ENCODE measurements around the gene WFDC13. TPM values are rescaled to one million over a fixed set of nuclear protein-coding genes. Genes with fewer than 3 reads are reported as not detected.

Gene WFDC13
- total RNA-seq, 1 experiment from 2014 or later = not detected

Other genes starting within 250 kb of the WFDC13 start
- 0.78 TPM in 1 of 2 replicates, not detected in the other for gene WFDC2, start 232.3 kb upstream of the WFDC13 start, total RNA-seq (2014; rRNA removed; shearing (Covaris generic))
- gene SPINT3, start 186.4 kb upstream of the WFDC13 start, total RNA-seq (2014; rRNA removed; shearing (Covaris generic)) = not detected in 2 replicates
- not detected in 2 replicates for gene WFDC6, start 162.6 kb upstream of the WFDC13 start, total RNA-seq (2014; rRNA removed; shearing (Covaris generic))
- gene EPPIN, start 154.6 kb upstream of the WFDC13 start, total RNA-seq (2014; rRNA removed; shearing (Covaris generic)) = not detected in 2 replicates
- not detected in 2 replicates for gene WFDC8, start 122.8 kb upstream of the WFDC13 start, total RNA-seq (2014; rRNA removed; shearing (Covaris generic))
- not detected in 2 replicates for gene WFDC10A, start 72.3 kb upstream of the WFDC13 start, total RNA-seq (2014; rRNA removed; shearing (Covaris generic))
- gene WFDC9, start 70.8 kb upstream of the WFDC13 start, total RNA-seq (2014; rRNA removed; shearing (Covaris generic)) = not detected in 2 replicates
- gene WFDC11, start 31.8 kb upstream of the WFDC13 start, total RNA-seq (2014; rRNA removed; shearing (Covaris generic)) = not detected in 2 replicates
- 0.88 and 3.5 TPM in 2 replicates for gene WFDC10B, start 3.0 kb downstream of the WFDC13 start, total RNA-seq (2014; rRNA removed; shearing (Covaris generic))
- gene SPINT4, start 20.3 kb downstream of the WFDC13 start, total RNA-seq (2014; rRNA removed; shearing (Covaris generic)) = not detected in 2 replicates
- gene WFDC3, start 89.8 kb downstream of the WFDC13 start, total RNA-seq (2014; rRNA removed; shearing (Covaris generic)) = 3.6 and 8.8 TPM in 2 replicates
- 44.1 and 51.4 TPM in 2 replicates for gene DNTTIP1, start 89.9 kb downstream of the WFDC13 start, total RNA-seq (2014; rRNA removed; shearing (Covaris generic))
- gene UBE2C, start 110.6 kb downstream of the WFDC13 start, total RNA-seq (2014; rRNA removed; shearing (Covaris generic)) = 606 and 673 TPM in 2 replicates
- 0.36 TPM in 1 of 2 replicates, not detected in the other for gene TNNC2, start 125.3 kb downstream of the WFDC13 start, total RNA-seq (2014; rRNA removed; shearing (Covaris generic))
- 54.1 and 59.8 TPM in 2 replicates for gene SNX21, start 131.8 kb downstream of the WFDC13 start, total RNA-seq (2014; rRNA removed; shearing (Covaris generic))
- 102 and 119 TPM in 2 replicates for gene ACOT8, start 155.4 kb downstream of the WFDC13 start, total RNA-seq (2014; rRNA removed; shearing (Covaris generic))
- 9.3 and 9.4 TPM in 2 replicates for gene ZSWIM3, start 155.6 kb downstream of the WFDC13 start, total RNA-seq (2014; rRNA removed; shearing (Covaris generic))
- 17.0 and 20.4 TPM in 2 replicates for gene ZSWIM1, start 179.2 kb downstream of the WFDC13 start, total RNA-seq (2014; rRNA removed; shearing (Covaris generic))
- 0.98 TPM in 1 of 2 replicates, not detected in the other for gene SPATA25, start 185.6 kb downstream of the WFDC13 start, total RNA-seq (2014; rRNA removed; shearing (Covaris generic))
- gene NEURL2, start 189.2 kb downstream of the WFDC13 start, total RNA-seq (2014; rRNA removed; shearing (Covaris generic)) = 3.0 and 5.5 TPM in 2 replicates
- 168 and 187 TPM in 2 replicates for gene CTSA, start 189.3 kb downstream of the WFDC13 start, total RNA-seq (2014; rRNA removed; shearing (Covaris generic))
- gene PLTP, start 210.1 kb downstream of the WFDC13 start, total RNA-seq (2014; rRNA removed; shearing (Covaris generic)) = 36.8 and 47.1 TPM in 2 replicates
- 11.5 and 13.6 TPM in 2 replicates for gene PCIF1, start 232.6 kb downstream of the WFDC13 start, total RNA-seq (2014; rRNA removed; shearing (Covaris generic))